GM21447 (cell line): ENCODE data around the gene TRAF7.
"Not testable (repeated sequence)": the region's sequence is repeated elsewhere in the genome, so short reads cannot be mapped to it uniquely, and the experiment has no call there.

Experiments
- ATAC-seq: cut with Tn5 transposase; IDR thresholded peaks from one replicate; pipeline ENCODE4 v1.9.1; 2021; ENCODE audit not compliant: unreplicated experiment

TRAF7 gene

GRCh38 chr16:2121853-2122252 lies 33.7 kb upstream of the TRAF7 start:
- ATAC-seq = no peak

- no peak for ATAC-seq
These were observed 33.2 kb upstream of the TRAF7 start for GRCh38 chr16:2122429-2122828.

DNA sequence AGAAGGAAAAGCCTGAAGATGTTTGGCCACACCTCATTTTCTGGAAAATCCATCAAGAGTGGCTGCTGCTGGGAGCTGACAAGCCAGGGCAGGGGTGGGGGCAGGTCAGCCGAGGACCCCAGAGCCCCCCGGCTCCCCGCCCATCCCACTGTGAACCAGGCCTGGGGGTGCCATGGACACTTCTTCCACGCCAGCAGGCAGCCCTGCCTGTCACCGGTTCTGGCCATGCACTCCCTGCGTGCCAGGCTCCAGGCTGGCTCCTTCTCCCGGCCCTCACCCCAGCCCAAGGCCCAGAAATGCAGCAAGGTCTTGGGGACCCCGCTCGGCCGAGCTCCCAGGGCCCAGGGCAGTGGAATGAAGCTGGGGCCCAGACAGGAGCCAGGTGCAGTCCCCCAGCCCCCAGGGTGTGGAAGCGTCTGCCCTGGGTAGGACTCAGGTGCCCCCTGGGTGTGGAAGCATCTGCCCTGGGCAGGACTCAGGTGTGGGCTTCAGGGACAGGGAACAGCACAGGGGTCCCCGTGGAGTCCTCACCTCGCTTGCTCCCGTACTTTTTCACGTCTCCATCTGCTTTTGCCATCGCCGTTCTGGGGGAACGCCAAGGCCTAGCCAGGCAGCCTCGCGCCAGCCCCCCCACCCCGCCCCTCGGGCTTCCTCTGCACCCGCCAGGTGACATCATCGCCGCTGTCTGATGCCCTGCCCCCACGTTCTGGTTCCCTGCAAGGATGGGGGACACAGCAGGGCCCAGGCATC lies 32.5 kb upstream of the TRAF7 start:
- ATAC-seq = not testable (repeated sequence)

GRCh38 chr16:2123706-2124376 lies 31.7 kb upstream of the TRAF7 start:
- ATAC-seq = not testable (repeated sequence)

GRCh38 chr16:2124377-2124693 lies 31.2 kb upstream of the TRAF7 start:
- ATAC-seq = not testable (repeated sequence)

- not testable (repeated sequence) for ATAC-seq
These were observed 30.7 kb upstream of the TRAF7 start for GRCh38 chr16:2124694-2125444.

- not testable (repeated sequence) for ATAC-seq
These were observed 30.0 kb upstream of the TRAF7 start for GRCh38 chr16:2125609-2126008.

DNA sequence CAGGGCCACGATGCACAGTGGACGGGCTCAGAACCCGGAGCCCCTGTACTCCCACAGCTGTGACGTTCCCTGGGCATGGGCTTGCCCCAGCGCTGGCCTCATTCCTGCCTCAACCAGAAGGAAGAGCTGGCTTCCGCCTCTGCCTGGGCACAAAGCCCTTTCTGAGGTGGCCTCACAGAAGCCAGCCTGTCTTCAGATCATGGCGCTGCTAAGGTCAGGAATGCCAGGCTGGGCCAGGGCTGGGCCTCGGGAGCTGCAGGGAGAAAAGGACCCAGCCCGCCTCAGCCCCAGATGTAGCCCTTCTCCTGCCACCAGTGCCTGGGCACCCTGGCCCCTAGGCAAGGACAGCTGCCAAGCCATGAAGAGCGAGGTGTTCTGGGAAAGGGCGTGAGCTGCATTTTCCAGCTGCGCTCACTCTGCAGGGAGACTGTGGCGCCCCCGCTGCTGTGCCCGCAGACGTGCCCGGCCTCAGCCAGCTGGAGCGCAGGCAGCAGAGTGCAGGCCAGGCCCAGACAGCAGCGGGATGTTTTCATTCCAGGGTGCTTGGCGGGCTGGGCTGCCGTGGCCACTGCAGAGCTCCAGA lies 29.3 kb upstream of the TRAF7 start:
- ATAC-seq = not testable (repeated sequence)

GRCh38 chr16:2126928-2127556 lies 28.5 kb upstream of the TRAF7 start:
- ATAC-seq = not testable (repeated sequence)

GRCh38 chr16:2127630-2128280 lies 27.8 kb upstream of the TRAF7 start:
- not testable (repeated sequence) for ATAC-seq

DNA sequence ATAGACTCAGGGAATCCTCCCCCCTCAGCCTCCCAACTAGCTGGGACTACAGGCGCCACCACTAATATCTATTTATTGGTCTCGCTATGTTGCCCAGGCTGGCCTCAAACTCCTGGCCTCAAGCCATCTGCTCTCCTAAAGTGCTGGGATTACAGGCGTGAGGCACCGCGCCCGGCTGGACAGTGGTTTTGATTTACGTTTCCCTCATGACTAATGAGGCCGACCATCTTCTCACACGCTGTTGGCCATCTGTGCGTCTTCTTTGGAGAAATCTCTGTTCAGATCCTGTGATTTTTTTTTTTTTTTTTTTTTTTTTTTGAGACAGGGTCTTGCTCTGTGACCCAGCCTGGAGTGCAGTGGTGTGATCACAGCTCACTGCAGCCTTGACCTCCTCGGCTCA lies 26.3 kb upstream of the TRAF7 start:
- ATAC-seq = not testable (repeated sequence)

- not testable (repeated sequence) for ATAC-seq
These were observed 25.6 kb upstream of the TRAF7 start for GRCh38 chr16:2129890-2130447.

DNA sequence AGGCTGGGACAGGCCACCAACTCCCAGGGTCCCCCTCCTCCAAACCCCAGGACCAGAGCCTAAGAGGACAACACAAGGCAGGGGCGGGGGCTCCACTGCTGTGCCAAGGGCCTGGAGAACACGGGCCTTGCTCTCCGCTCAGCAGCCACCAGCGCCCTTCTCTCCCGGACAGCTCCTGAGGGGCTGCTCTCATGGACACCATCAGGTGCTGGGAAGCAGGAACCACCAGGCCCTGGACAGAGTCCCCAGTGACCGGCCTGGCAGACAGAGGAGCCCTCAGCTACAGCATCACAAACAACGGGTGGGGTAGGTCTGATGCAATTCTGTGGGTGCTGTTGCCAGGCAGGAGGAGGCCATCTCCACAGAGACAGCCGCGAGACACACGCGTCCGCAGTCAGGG lies 21.8 kb upstream of the TRAF7 start:
- not testable (repeated sequence) for ATAC-seq

- not testable (repeated sequence) for ATAC-seq
These were observed 20.5 kb upstream of the TRAF7 start for GRCh38 chr16:2135071-2135470.

GRCh38 chr16:2135770-2136490 lies 19.7 kb upstream of the TRAF7 start, which contains the start of gene PKD1:
TSS of gene PKD1 (minus strand) at chr16:2135898. CDS start at chr16:2135689, 209 bp downstream.
- not testable (repeated sequence) for ATAC-seq

GRCh38 chr16:2142942-2143877 lies 12.4 kb upstream of the TRAF7 start:
- no peak for ATAC-seq

DNA sequence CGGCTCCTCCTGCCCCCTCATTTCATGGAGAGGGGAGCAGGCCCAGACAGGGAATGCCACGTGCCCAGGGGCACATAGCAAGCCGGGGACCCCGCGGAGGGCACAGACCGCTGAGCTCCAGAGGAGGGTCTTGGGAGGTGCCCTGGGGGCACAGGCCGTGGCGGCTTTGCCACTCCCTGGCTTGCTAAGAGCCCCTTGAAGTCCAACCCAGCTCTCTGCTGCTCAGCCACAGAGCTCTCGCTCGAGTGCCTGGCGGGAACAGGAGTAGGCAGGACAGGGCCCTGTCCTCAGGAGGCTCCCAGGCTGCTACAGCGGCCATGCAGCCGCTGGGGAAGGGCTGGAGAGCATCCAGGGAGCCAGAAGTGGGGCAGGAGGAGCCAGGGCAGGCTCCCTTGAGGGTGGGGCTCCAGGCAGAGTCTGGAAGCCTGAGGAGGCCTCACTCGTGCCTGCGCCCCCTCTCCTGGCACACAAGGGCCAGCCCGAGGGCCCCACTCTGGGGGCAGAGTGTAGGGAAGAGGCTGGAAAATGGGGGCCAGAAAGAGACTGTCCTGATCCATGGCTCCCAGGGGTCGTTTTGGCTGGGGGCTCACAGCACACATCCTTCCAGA lies 11.6 kb upstream of the TRAF7 start:
- ATAC-seq = no peak

DNA sequence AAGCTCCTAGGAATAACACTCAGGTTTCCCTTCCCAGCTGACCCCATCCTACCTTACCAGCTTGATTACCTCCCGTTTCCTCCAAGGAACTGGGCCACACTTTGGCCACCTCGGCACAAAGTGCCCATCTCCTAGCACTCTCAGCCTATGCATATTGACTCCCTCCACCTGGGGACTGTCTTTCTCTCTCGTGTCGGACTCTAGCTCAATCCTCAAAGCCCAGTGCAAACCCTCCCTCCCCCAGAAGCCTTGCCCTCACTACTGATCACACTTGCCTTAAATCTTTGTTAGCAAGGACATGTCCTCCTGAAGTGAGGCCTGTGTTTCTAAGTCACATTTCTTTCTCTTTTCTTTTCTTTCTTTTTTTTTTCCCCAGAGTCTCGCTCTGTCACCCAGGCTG lies 9.7 kb upstream of the TRAF7 start:
- ATAC-seq = no peak
